Pancreas (tissue), 10 donors: ENCODE measurements around the gene STRIP2. TPM values are rescaled to one million over a fixed set of nuclear protein-coding genes. Genes with fewer than 3 reads are reported as not detected.
"Not testable (repeated sequence)": the region's sequence is repeated elsewhere in the genome, so short reads cannot be mapped to it uniquely, and the experiment has no call there.

Experiments
- ATAC-seq, 4 donors: fragments of 200-7000 bp; cut with Tn5 transposase; one replicate each; pipeline versions ENCODE4 v1.8.0 to v1.9.1; 2020; ENCODE audit warnings: mild to moderate bottlenecking in 4 of 4, moderate library complexity in 4 of 4
- DNase-seq, 6 donors: peaks; one replicate each; pipeline ENCODE4 v3.0.0-alpha.2; 2020
- FAIRE-seq: peaks from 2 replicates; lab custom pipeline; 2012; peaks lifted over from hg19 to GRCh38; lab: Jason Lieb, UNC
- H3K27ac ChIP-seq, 4 donors: fragments of 200-600 bp; sonication (generic); 1 replicate in 3 of 4; 2 replicates in 1 of 4; pipeline versions ENCODE4 v1.5.0 to v1.8.0; 2020
- H3K27me3 ChIP-seq, 4 donors: fragments of 200-600 bp; one replicate each; pipeline ENCODE4 v1.8.0; 2021
- H3K36me3 ChIP-seq, 3 donors: fragments of 200-600 bp; sonication (generic) in 1 of 3; one replicate each; pipeline versions ENCODE4 v1.5.0 to v1.8.0; 2020 to 2021
- H3K4me1 ChIP-seq, 3 donors: fragments of 200-600 bp; one replicate each; pipeline ENCODE4 v1.8.0; 2021
- H3K4me3 ChIP-seq, 4 donors: fragments of 200-600 bp; sonication (generic) in 2 of 4; one replicate each; pipeline versions ENCODE4 v1.5.0 to v1.8.0; 2020 to 2021
- H3K9me3 ChIP-seq, 4 donors: fragments of 200-600 bp; one replicate each; pipeline ENCODE4 v1.8.0; 2021
- WGBS, 2 donors: extraction: QIAGEN DNeasy Blood & Tissue Kit; methylation state at CpG; one replicate each; pipeline ENCODE4 v1.1.7; 2013; 5-methylcytosine and 5-hydroxymethylcytosine counted together
- intact Hi-C, 3 donors: fragments of 100-400 bp; cut with DNase I; formaldehyde crosslinking; loops; one replicate each; pipeline versions ENCODE4 v1.11.1 to v1.14.2; 2022
- polyA plus RNA-seq, 2 donors: library from polyadenylated mRNA; stranded (reverse); fragments of 200-250 nt; gene quantifications; one replicate each; pipeline ENCODE4 v1.2.3, GENCODE V29; 2013
- total RNA-seq, 6 donors: library from RNA; stranded (reverse); fragmentation: NEBNext Ultra II Directional in 4 of 6; extraction: Animal tissue kit (Norgen Biotek cat#: 25700) in 4 of 6; gene quantifications; one replicate each; pipeline versions ENCODE4 v1.2.1 to v1.2.4, GENCODE V29; 2021 to 2023
- TF ChIP-seq, protein P1 (sequence below), 4 donors: fragments of 200-600 bp; sonication (generic) in 3 of 4; IDR thresholded peaks; one replicate each; pipeline versions ENCODE4 v1.5.0 to v1.8.0; 2021; ENCODE audit warnings: antibody characterized with exemption in 4 of 4
- donor health status: healthy with polysubstance abuse.
- donor health status: DM: no; HTN: no; CAD: no; lungs with moderate emphysema.
- donor health status: DM: no; HTN: no; CAD: no.
- donor health status: control.
- donor health status: control.
- donor health status: Bipolar disorder and iron deficiency.
- donor health status: DM: yes; HTN: yes; CAD: no.
- donor health status: DM: no; HTN: no; CAD: no.
- donor health status: DM: no; HTN: no; CAD: no.
- donor health status: DM: yes; HTN: yes; CAD: no.

The STRIP2 gene
- total and polyA plus RNA-seq, 8 donors: 0.16 to 0.85 (median 0.38) TPM

DNA sequence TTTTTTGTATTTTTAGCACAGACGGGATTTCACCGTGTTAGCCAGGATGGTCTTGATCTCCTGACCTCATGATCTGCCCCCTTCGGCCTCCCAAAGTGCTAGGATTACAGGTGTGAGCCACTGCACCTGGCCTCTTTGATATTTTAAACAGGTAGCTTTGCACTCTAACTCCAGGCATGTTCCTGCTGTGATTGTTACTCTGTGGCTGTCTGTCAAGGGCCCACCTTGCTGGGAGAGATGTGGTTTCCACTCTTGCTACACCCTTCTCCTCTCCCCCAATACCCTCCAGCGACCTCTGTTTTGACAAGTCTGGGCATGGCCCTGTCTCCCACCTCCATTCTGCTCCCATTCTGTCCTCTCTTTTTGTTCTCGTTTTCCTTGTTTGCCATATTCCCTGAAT lies 85.2 kb downstream of the STRIP2 start:
- WGBS, 2 donors: 32 to 41% methylated on average over 5 of the region's 5 CpGs

GRCh38 chr7:129522088-129522970 lies 88.1 kb downstream of the STRIP2 start:
- H3K36me3 ChIP-seq: no peaks in the 10 kb centered on the region
- no peak for DNase-seq
- TF ChIP-seq, protein P1, sequence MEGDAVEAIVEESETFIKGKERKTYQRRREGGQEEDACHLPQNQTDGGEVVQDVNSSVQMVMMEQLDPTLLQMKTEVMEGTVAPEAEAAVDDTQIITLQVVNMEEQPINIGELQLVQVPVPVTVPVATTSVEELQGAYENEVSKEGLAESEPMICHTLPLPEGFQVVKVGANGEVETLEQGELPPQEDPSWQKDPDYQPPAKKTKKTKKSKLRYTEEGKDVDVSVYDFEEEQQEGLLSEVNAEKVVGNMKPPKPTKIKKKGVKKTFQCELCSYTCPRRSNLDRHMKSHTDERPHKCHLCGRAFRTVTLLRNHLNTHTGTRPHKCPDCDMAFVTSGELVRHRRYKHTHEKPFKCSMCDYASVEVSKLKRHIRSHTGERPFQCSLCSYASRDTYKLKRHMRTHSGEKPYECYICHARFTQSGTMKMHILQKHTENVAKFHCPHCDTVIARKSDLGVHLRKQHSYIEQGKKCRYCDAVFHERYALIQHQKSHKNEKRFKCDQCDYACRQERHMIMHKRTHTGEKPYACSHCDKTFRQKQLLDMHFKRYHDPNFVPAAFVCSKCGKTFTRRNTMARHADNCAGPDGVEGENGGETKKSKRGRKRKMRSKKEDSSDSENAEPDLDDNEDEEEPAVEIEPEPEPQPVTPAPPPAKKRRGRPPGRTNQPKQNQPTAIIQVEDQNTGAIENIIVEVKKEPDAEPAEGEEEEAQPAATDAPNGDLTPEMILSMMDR (IDR thresholded peaks at IDR 0.05): no peak
- WGBS, 2 donors: 48 to 49% methylated on average over 30 of the region's 30 CpGs
- H3K4me3 ChIP-seq: no peak overlapping the region
- H3K4me1 ChIP-seq: no peaks in the 10 kb centered on the region
- intact Hi-C loops: no loop called here
- FAIRE-seq: no peak
- no peaks in the 10 kb centered on the region for H3K27me3 ChIP-seq
- no peaks in the 10 kb centered on the region for H3K9me3 ChIP-seq
- ATAC-seq: no peak
- no peak overlapping the region for H3K27ac ChIP-seq

More for the DNA sequence above, 85.2 kb downstream of the STRIP2 start:
- intact Hi-C loops: no loop called here
- Histone ChIP-seq H3K4me1 (no peaks in the 10 kb centered on the region), H3K27me3 (no peaks in the 10 kb centered on the region), H3K27ac (no peak overlapping the region), H3K36me3 (no peaks in the 10 kb centered on the region), H3K9me3 (no peaks in the 10 kb centered on the region), H3K4me3 (no peak overlapping the region)
- no peak for ATAC-seq
- DNase-seq: no peak
- TF ChIP-seq, protein P1 (IDR thresholded peaks at IDR 0.05): no peak
- no peak for FAIRE-seq

- H3K4me1 ChIP-seq: no peaks in the 10 kb centered on the region
- no peak for ATAC-seq
- no peaks in the 10 kb centered on the region for H3K27me3 ChIP-seq
- intact Hi-C loops: no loop called here
- no peak overlapping the region for H3K4me3 ChIP-seq
- H3K9me3 ChIP-seq: no peaks in the 10 kb centered on the region
- FAIRE-seq: no peak
- 32% methylated on average over 5 of the region's 5 CpGs for WGBS, 2 donors
- no peak overlapping the region for H3K27ac ChIP-seq
- DNase-seq: no peak
- TF ChIP-seq, protein P1 (IDR thresholded peaks at IDR 0.05): no peak
- no peaks in the 10 kb centered on the region for H3K36me3 ChIP-seq
These were observed 88.7 kb downstream of the STRIP2 start for GRCh38 chr7:129522971-129523340.

GRCh38 chr7:129523924-129524323 lies 89.7 kb downstream of the STRIP2 start:
- ATAC-seq (no peak), DNase-seq (no peak), FAIRE-seq (no peak)
- Histone ChIP-seq H3K27me3 (no peaks in the 10 kb centered on the region), H3K27ac (no peak overlapping the region), H3K4me1 (no peaks in the 10 kb centered on the region), H3K9me3 (no peaks in the 10 kb centered on the region), H3K36me3 (no peaks in the 10 kb centered on the region), H3K4me3 (no peak overlapping the region)
- WGBS, 2 donors: 68 to 72% methylated on average over 3 of the region's 3 CpGs
- intact Hi-C loops: no loop called here
- TF ChIP-seq, protein P1 (IDR thresholded peaks at IDR 0.05): no peak

DNA sequence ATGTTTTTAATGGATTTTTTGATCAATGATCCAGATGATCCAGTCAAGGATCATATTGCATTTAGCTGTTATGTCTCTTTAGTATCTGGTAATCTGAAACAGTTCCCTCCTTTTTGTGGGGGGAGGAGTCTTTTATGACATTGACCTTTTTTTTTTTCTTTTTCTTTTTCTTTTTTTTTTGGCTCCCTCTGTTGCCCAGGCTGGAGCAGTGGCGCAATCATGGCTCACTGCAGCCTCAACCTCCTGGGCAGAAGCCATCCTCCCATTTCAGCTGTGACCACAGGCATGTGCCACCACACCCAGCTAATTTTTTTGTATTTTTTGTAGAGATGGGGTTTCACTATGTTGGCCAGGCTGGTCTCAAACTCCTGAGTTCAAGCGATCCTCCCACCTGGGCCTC lies 90.2 kb downstream of the STRIP2 start:
- intact Hi-C loops, H3K9me3 ChIP-seq, H3K4me3 ChIP-seq, H3K27me3 ChIP-seq, H3K27ac ChIP-seq, DNase-seq, FAIRE-seq, H3K4me1 ChIP-seq, H3K36me3 ChIP-seq: not testable (repeated sequence)
- peak in 1 of 4 donors; percentile 58 for ATAC-seq
- 83 to 85% methylated on average over 2 of the region's 2 CpGs for WGBS, 2 donors
